Erythroblast (primary cell): ENCODE results near the gene MGAT5.

Experiments
- GATA1 ChIP-seq: IDR thresholded peaks from 2 replicates; pipeline ENCODE4 v1.6.1; 2011; ENCODE audit warnings: low read depth, mild to moderate bottlenecking, control low read depth, low read length, moderate library complexity
- POLR2A ChIP-seq: IDR thresholded peaks from 2 replicates; pipeline ENCODE4 v1.6.1; 2011; ENCODE audit warnings: mild to moderate bottlenecking, low read length

- TF ChIP-seq POLR2A = no peak
- no peak for TF ChIP-seq GATA1
Measured at GRCh38 chr2:134337631-134338030, 83.8 kb downstream of the MGAT5 start.
